ENCODE results near the gene ARHGAP15. TPM values are rescaled to one million over a fixed set of nuclear protein-coding genes. Genes with fewer than 3 reads are reported as not detected.

Gene ARHGAP15
- total RNA-seq, 1 experiment from 2014 or later = 82.8 TPM

GRCh38 chr2:143433840-143434239 lies 304.6 kb downstream of the ARHGAP15 start:
- Histone ChIP-seq H3K9me3 (ENCODE audit: low read length) (no peaks in the 10 kb centered on the region), H3K9me2 (replicated peaks; ENCODE audit: insufficient read depth, low read length) (no peaks in the 10 kb centered on the region), H3K79me2 (ENCODE audit: low read length) (no peaks in the 10 kb centered on the region), H3K36me3 (ENCODE audit: insufficient read depth, low read length) (no peaks in the 10 kb centered on the region), H3K4me2 (ENCODE audit: low read depth, low read length, poor library complexity, severe bottlenecking) (no peak overlapping the region), H4K20me1 (ENCODE audit: insufficient read depth, low read depth, low read length) (no peaks in the 10 kb centered on the region), H3K9ac (ENCODE audit: low read length) (no peak overlapping the region), H3K4me3 (ENCODE audit: low read length) (no peak overlapping the region), H3K4me1 (ENCODE audit: low read length) (no peaks in the 10 kb centered on the region), H3K27ac (ENCODE audit: low read length) (no peak overlapping the region), H2AFZ (ENCODE audit: low read length) (no peak overlapping the region), H3K27me3 (ENCODE audit: low read length) (no peaks in the 10 kb centered on the region)
- no peak for DNase-seq

- Histone ChIP-seq H3K27me3 (ENCODE audit: low read length) (no peaks in the 10 kb centered on the region), H3K27ac (ENCODE audit: low read length) (no peak overlapping the region)
These were observed 305.2 kb downstream of the ARHGAP15 start for GRCh38 chr2:143434445-143434844.

GRCh38 chr2:143435131-143435530 lies 305.9 kb downstream of the ARHGAP15 start:
- no peaks in the 10 kb centered on the region for H3K4me1 ChIP-seq (ENCODE audit: low read length)
- H3K9me2 ChIP-seq (replicated peaks; ENCODE audit: insufficient read depth, low read length) = no peaks in the 10 kb centered on the region
- no peaks in the 10 kb centered on the region for H3K27me3 ChIP-seq (ENCODE audit: low read length)
- no peaks in the 10 kb centered on the region for H3K9me3 ChIP-seq (ENCODE audit: low read length)
- DNase-seq = no peak
- no peak overlapping the region for H3K4me2 ChIP-seq (ENCODE audit: low read depth, low read length, poor library complexity, severe bottlenecking)
- no peak overlapping the region for H2AFZ ChIP-seq (ENCODE audit: low read length)
- no peak overlapping the region for H3K9ac ChIP-seq (ENCODE audit: low read length)
- no peaks in the 10 kb centered on the region for H4K20me1 ChIP-seq (ENCODE audit: insufficient read depth, low read depth, low read length)
- H3K27ac ChIP-seq (ENCODE audit: low read length) = no peak overlapping the region
- H3K36me3 ChIP-seq (ENCODE audit: insufficient read depth, low read length) = no peaks in the 10 kb centered on the region
- H3K4me3 ChIP-seq (ENCODE audit: low read length) = no peak overlapping the region
- no peaks in the 10 kb centered on the region for H3K79me2 ChIP-seq (ENCODE audit: low read length)

More at GRCh38 chr2:143434445-143434844, 305.2 kb downstream of the ARHGAP15 start:
- Histone ChIP-seq H4K20me1 (ENCODE audit: insufficient read depth, low read depth, low read length) (no peaks in the 10 kb centered on the region), H3K79me2 (ENCODE audit: low read length) (no peaks in the 10 kb centered on the region), H3K9me2 (replicated peaks; ENCODE audit: insufficient read depth, low read length) (no peaks in the 10 kb centered on the region), H3K9ac (ENCODE audit: low read length) (no peak overlapping the region), H3K4me1 (ENCODE audit: low read length) (no peaks in the 10 kb centered on the region), H3K9me3 (ENCODE audit: low read length) (no peaks in the 10 kb centered on the region), H2AFZ (ENCODE audit: low read length) (no peak overlapping the region), H3K4me3 (ENCODE audit: low read length) (no peak overlapping the region), H3K36me3 (ENCODE audit: insufficient read depth, low read length) (no peaks in the 10 kb centered on the region), H3K4me2 (ENCODE audit: low read depth, low read length, poor library complexity, severe bottlenecking) (no peak overlapping the region)
- DNase-seq = no peak

- H3K9ac ChIP-seq (ENCODE audit: low read length) = no peak overlapping the region
- H3K9me2 ChIP-seq (replicated peaks; ENCODE audit: insufficient read depth, low read length) = no peaks in the 10 kb centered on the region
- no peak for DNase-seq
- no peak overlapping the region for H2AFZ ChIP-seq (ENCODE audit: low read length)
- no peaks in the 10 kb centered on the region for H3K79me2 ChIP-seq (ENCODE audit: low read length)
- H3K36me3 ChIP-seq (ENCODE audit: insufficient read depth, low read length) = no peaks in the 10 kb centered on the region
- H4K20me1 ChIP-seq (ENCODE audit: insufficient read depth, low read depth, low read length) = no peaks in the 10 kb centered on the region
- no peak overlapping the region for H3K4me3 ChIP-seq (ENCODE audit: low read length)
- H3K4me2 ChIP-seq (ENCODE audit: low read depth, low read length, poor library complexity, severe bottlenecking) = no peak overlapping the region
- no peaks in the 10 kb centered on the region for H3K27me3 ChIP-seq (ENCODE audit: low read length)
- no peaks in the 10 kb centered on the region for H3K4me1 ChIP-seq (ENCODE audit: low read length)
- H3K27ac ChIP-seq (ENCODE audit: low read length) = no peak overlapping the region
- no peaks in the 10 kb centered on the region for H3K9me3 ChIP-seq (ENCODE audit: low read length)
These were observed 307.7 kb downstream of the ARHGAP15 start for GRCh38 chr2:143436951-143437350.

GRCh38 chr2:143440411-143441012 lies 311.3 kb downstream of the ARHGAP15 start:
- no peak overlapping the region for H3K4me3 ChIP-seq (ENCODE audit: low read length)
- no peaks in the 10 kb centered on the region for H3K79me2 ChIP-seq (ENCODE audit: low read length)
- H3K36me3 ChIP-seq (ENCODE audit: insufficient read depth, low read length) = no peaks in the 10 kb centered on the region
- no peak overlapping the region for H3K4me2 ChIP-seq (ENCODE audit: low read depth, low read length, poor library complexity, severe bottlenecking)
- no peaks in the 10 kb centered on the region for H3K9me3 ChIP-seq (ENCODE audit: low read length)
- no peaks in the 10 kb centered on the region for H4K20me1 ChIP-seq (ENCODE audit: insufficient read depth, low read depth, low read length)
- H3K9ac ChIP-seq (ENCODE audit: low read length) = no peak overlapping the region
- H3K27ac ChIP-seq (ENCODE audit: low read length) = no peak overlapping the region
- no peaks in the 10 kb centered on the region for H3K27me3 ChIP-seq (ENCODE audit: low read length)
- no peaks in the 10 kb centered on the region for H3K9me2 ChIP-seq (replicated peaks; ENCODE audit: insufficient read depth, low read length)
- no peak overlapping the region for H2AFZ ChIP-seq (ENCODE audit: low read length)
- H3K4me1 ChIP-seq (ENCODE audit: low read length) = no peaks in the 10 kb centered on the region
- DNase-seq = no peak

- no peaks in the 10 kb centered on the region for H3K9me2 ChIP-seq (replicated peaks; ENCODE audit: insufficient read depth, low read length)
- H3K27me3 ChIP-seq (ENCODE audit: low read length) = no peaks in the 10 kb centered on the region
- no peak overlapping the region for H3K4me3 ChIP-seq (ENCODE audit: low read length)
- DNase-seq = no peak
- H3K9me3 ChIP-seq (ENCODE audit: low read length) = no peaks in the 10 kb centered on the region
- H3K79me2 ChIP-seq (ENCODE audit: low read length) = no peaks in the 10 kb centered on the region
- H3K4me2 ChIP-seq (ENCODE audit: low read depth, low read length, poor library complexity, severe bottlenecking) = no peak overlapping the region
- no peaks in the 10 kb centered on the region for H3K36me3 ChIP-seq (ENCODE audit: insufficient read depth, low read length)
- H4K20me1 ChIP-seq (ENCODE audit: insufficient read depth, low read depth, low read length) = no peaks in the 10 kb centered on the region
- H2AFZ ChIP-seq (ENCODE audit: low read length) = no peak overlapping the region
- no peak overlapping the region for H3K9ac ChIP-seq (ENCODE audit: low read length)
- no peaks in the 10 kb centered on the region for H3K4me1 ChIP-seq (ENCODE audit: low read length)
- no peak overlapping the region for H3K27ac ChIP-seq (ENCODE audit: low read length)
These were observed 313.0 kb downstream of the ARHGAP15 start for GRCh38 chr2:143442193-143442592.

GRCh38 chr2:143451642-143452281 lies 322.5 kb downstream of the ARHGAP15 start:
- Histone ChIP-seq H3K79me2 (ENCODE audit: low read length) (no peaks in the 10 kb centered on the region), H3K9me2 (replicated peaks; ENCODE audit: insufficient read depth, low read length) (no peaks in the 10 kb centered on the region), H3K36me3 (ENCODE audit: insufficient read depth, low read length) (no peaks in the 10 kb centered on the region), H3K27ac (ENCODE audit: low read length) (no peak overlapping the region), H3K27me3 (ENCODE audit: low read length) (no peaks in the 10 kb centered on the region), H4K20me1 (ENCODE audit: insufficient read depth, low read depth, low read length) (no peaks in the 10 kb centered on the region), H3K4me3 (ENCODE audit: low read length) (no peak overlapping the region), H3K9ac (ENCODE audit: low read length) (no peak overlapping the region), H2AFZ (ENCODE audit: low read length) (no peak overlapping the region), H3K4me2 (ENCODE audit: low read depth, low read length, poor library complexity, severe bottlenecking) (no peak overlapping the region), H3K9me3 (ENCODE audit: low read length) (no peaks in the 10 kb centered on the region), H3K4me1 (ENCODE audit: low read length) (no peaks in the 10 kb centered on the region)
- no peak for DNase-seq

- H2AFZ ChIP-seq (ENCODE audit: low read length) = no peak overlapping the region
- H3K9me2 ChIP-seq (replicated peaks; ENCODE audit: insufficient read depth, low read length) = no peaks in the 10 kb centered on the region
- H3K4me1 ChIP-seq (ENCODE audit: low read length) = no peaks in the 10 kb centered on the region
- H3K4me2 ChIP-seq (ENCODE audit: low read depth, low read length, poor library complexity, severe bottlenecking) = no peak overlapping the region
- H3K9me3 ChIP-seq (ENCODE audit: low read length) = no peaks in the 10 kb centered on the region
- no peak overlapping the region for H3K9ac ChIP-seq (ENCODE audit: low read length)
- H3K4me3 ChIP-seq (ENCODE audit: low read length) = no peak overlapping the region
- H3K27me3 ChIP-seq (ENCODE audit: low read length) = no peaks in the 10 kb centered on the region
- H3K79me2 ChIP-seq (ENCODE audit: low read length) = no peaks in the 10 kb centered on the region
- H3K36me3 ChIP-seq (ENCODE audit: insufficient read depth, low read length) = no peaks in the 10 kb centered on the region
- H4K20me1 ChIP-seq (ENCODE audit: insufficient read depth, low read depth, low read length) = no peaks in the 10 kb centered on the region
- no peak for DNase-seq
- no peak overlapping the region for H3K27ac ChIP-seq (ENCODE audit: low read length)
These were observed 323.7 kb downstream of the ARHGAP15 start for GRCh38 chr2:143452817-143453451.
